HG02852 (cell line): ENCODE data around the gene CCDC137.
"Not testable (repeated sequence)": the region's sequence is repeated elsewhere in the genome, so short reads cannot be mapped to it uniquely, and the experiment has no call there.

ENCODE experiments used
- ATAC-seq: cut with Tn5 transposase; IDR thresholded peaks from one replicate; pipeline ENCODE4 v1.9.1; 2021; ENCODE audit warnings: mild to moderate bottlenecking, moderate library complexity; ENCODE audit not compliant: unreplicated experiment

The CCDC137 gene

GRCh38 chr17:81648707-81649085 lies 17.8 kb upstream of the CCDC137 start:
- ATAC-seq: no peak

- ATAC-seq: no peak
These were observed 15.6 kb upstream of the CCDC137 start for GRCh38 chr17:81650951-81651350.

GRCh38 chr17:81651692-81652091 lies 14.8 kb upstream of the CCDC137 start:
- ATAC-seq: no peak

GRCh38 chr17:81652906-81653771 lies 13.4 kb upstream of the CCDC137 start:
- no peak for ATAC-seq

GRCh38 chr17:81655378-81656117 lies 11.0 kb upstream of the CCDC137 start:
- ATAC-seq: no peak

- no peak for ATAC-seq
These were observed 10.3 kb upstream of the CCDC137 start, which contains the start of gene PDE6G for GRCh38 chr17:81656118-81656743. Gene PDE6G (minus strand): TSS chr17:81656542. CDS start chr17:81653305, 3,237 bp downstream.

- ATAC-seq: no peak
These were observed 9.7 kb upstream of the CCDC137 start for GRCh38 chr17:81656835-81657234.

GRCh38 chr17:81659038-81659437 lies 7.5 kb upstream of the CCDC137 start:
- ATAC-seq: no peak

- no peak for ATAC-seq
These were observed 6.1 kb upstream of the CCDC137 start for GRCh38 chr17:81660441-81660840.

- no peak for ATAC-seq
These were observed 4.5 kb upstream of the CCDC137 start for GRCh38 chr17:81662002-81662401.

GRCh38 chr17:81664051-81664470 lies 2.5 kb upstream of the CCDC137 start:
- no peak for ATAC-seq

- ATAC-seq: peak; percentile 8
These were observed 1.1 kb upstream of the CCDC137 start for GRCh38 chr17:81665205-81666091.

GRCh38 chr17:81666092-81666341 lies 520 bp upstream of the CCDC137 start:
- ATAC-seq: no peak

- ATAC-seq: no peak
These were observed 1.2 kb downstream of the CCDC137 start for GRCh38 chr17:81667754-81668153.

GRCh38 chr17:81672504-81672903 lies 6.0 kb downstream of the CCDC137 start:
- ATAC-seq: no peak

GRCh38 chr17:81672954-81673353 lies 6.4 kb downstream of the CCDC137 start:
- no peak for ATAC-seq

- no peak for ATAC-seq
These were observed 7.2 kb downstream of the CCDC137 start for GRCh38 chr17:81673561-81674258.

- ATAC-seq: not testable (repeated sequence)
These were observed 9.1 kb downstream of the CCDC137 start for GRCh38 chr17:81675515-81676221.

- ATAC-seq: no peak
These were observed 10.4 kb downstream of the CCDC137 start for GRCh38 chr17:81676906-81677305.

GRCh38 chr17:81680150-81680549 lies 13.6 kb downstream of the CCDC137 start:
- no peak for ATAC-seq
